WTC11 (cell line): ENCODE results near the gene NLRP4. TPM values are rescaled to one million over a fixed set of nuclear protein-coding genes. Genes with fewer than 3 reads are reported as not detected.
A peak's percentile ranks its signal among the peaks of the same experiment; 100 is the strongest.

Experiments used
- ATAC-seq: fragments of 200-7000 bp; cut with Tn5 transposase; 2 replicates; pipeline ENCODE4 v1.10.0; 2021; ENCODE audit warnings: mild to moderate bottlenecking, moderate library complexity
- CTCF ChIA-PET: fragments of 300-600 bp; sonication (Branson Sonifier 250); formaldehyde crosslinking; loops from one replicate; lab custom pipeline; 2021; ENCODE audit warnings: antibody characterized with exemption; lab: Charles Lee
- POLR2A ChIA-PET: fragments of 350-600 bp; sonication (Branson Sonifier 250); formaldehyde crosslinking; loops from one replicate; lab custom pipeline; 2021; ENCODE audit warnings: antibody characterized with exemption; lab: Charles Lee
- DNase-seq: peaks from one replicate; pipeline ENCODE4 v3.0.0; 2021; ENCODE audit warnings: low spot score
- H3K27ac Mint-ChIP-seq: 2 replicates; pipeline ENCODE4 v1.8.0; 2021; ENCODE audit warnings: mixed read lengths
- H3K27me3 Mint-ChIP-seq: 2 replicates; pipeline ENCODE4 v1.8.0; 2021; ENCODE audit warnings: low read depth, mild to moderate bottlenecking, moderate library complexity, mixed read lengths
- H3K36me3 Mint-ChIP-seq: 2 replicates; pipeline ENCODE4 v1.8.0; 2021; ENCODE audit warnings: mixed read lengths
- H3K4me1 Mint-ChIP-seq: 2 replicates; pipeline ENCODE4 v1.8.0; 2022; ENCODE audit warnings: mixed read lengths
- H3K4me3 Mint-ChIP-seq: 2 replicates; pipeline ENCODE4 v1.8.0; 2021; ENCODE audit warnings: mild to moderate bottlenecking, moderate library complexity, mixed read lengths
- H3K9me3 Mint-ChIP-seq: 2 replicates; pipeline ENCODE4 v1.8.0; 2021; ENCODE audit warnings: mixed read lengths
- ATF6 ChIP-seq: sonication (generic); formaldehyde crosslinking; IDR thresholded peaks from 2 replicates; pipeline ENCODE4 v1.8.1; 2023; ENCODE audit warnings: mild to moderate bottlenecking, missing genetic modification reagents
- CBFB ChIP-seq: sonication (generic); formaldehyde crosslinking; IDR thresholded peaks from 2 replicates; pipeline ENCODE4 v1.8.1; 2022; ENCODE audit warnings: mild to moderate bottlenecking, low read depth, missing genetic modification reagents
- CREM ChIP-seq: sonication (generic); formaldehyde crosslinking; IDR thresholded peaks from 2 replicates; pipeline ENCODE4 v1.8.1; 2022; ENCODE audit warnings: mild to moderate bottlenecking, missing genetic modification reagents, moderate library complexity
- FOXP1 ChIP-seq: sonication (generic); formaldehyde crosslinking; IDR thresholded peaks from 2 replicates; pipeline ENCODE4 v1.8.0; 2022; ENCODE audit warnings: missing genetic modification reagents, mild to moderate bottlenecking, moderate library complexity, borderline replicate concordance
- JUN ChIP-seq: sonication (generic); formaldehyde crosslinking; IDR thresholded peaks from 2 replicates; pipeline ENCODE4 v1.8.0; 2023; ENCODE audit warnings: mild to moderate bottlenecking, missing genetic modification reagents
- OVOL2 ChIP-seq: fragments of 250-450 bp; sonication (Bioruptor Pico); IDR thresholded peaks from 2 replicates; pipeline ENCODE4 v1.9.0; 2021; ENCODE audit warnings: mild to moderate bottlenecking, borderline replicate concordance
- TEAD4 ChIP-seq: sonication (generic); formaldehyde crosslinking; IDR thresholded peaks from 2 replicates; pipeline ENCODE4 v1.8.0; 2022; ENCODE audit warnings: mild to moderate bottlenecking, missing genetic modification reagents
- USF2 ChIP-seq: sonication (generic); formaldehyde crosslinking; IDR thresholded peaks from 2 replicates; pipeline ENCODE4 v1.8.1; 2023; ENCODE audit warnings: mild to moderate bottlenecking, missing genetic modification reagents, moderate library complexity
- ZBTB43 ChIP-seq: sonication (generic); formaldehyde crosslinking; IDR thresholded peaks from 2 replicates; pipeline ENCODE4 v1.8.1; 2023; ENCODE audit warnings: mild to moderate bottlenecking, missing genetic modification reagents
- ZNF121 ChIP-seq: sonication (generic); formaldehyde crosslinking; IDR thresholded peaks from 2 replicates; pipeline ENCODE4 v1.8.0; 2023; ENCODE audit warnings: missing genetic modification reagents
- ZNF232 ChIP-seq: sonication (generic); formaldehyde crosslinking; IDR thresholded peaks from 2 replicates; pipeline ENCODE4 v1.8.0; 2022; ENCODE audit warnings: mild to moderate bottlenecking, missing genetic modification reagents
- ZNF263 ChIP-seq: sonication (generic); formaldehyde crosslinking; IDR thresholded peaks from 2 replicates; pipeline ENCODE4 v1.8.1; 2022; ENCODE audit warnings: low read depth, mild to moderate bottlenecking, moderate library complexity, missing genetic modification reagents
- ZNF317 ChIP-seq: sonication (generic); formaldehyde crosslinking; IDR thresholded peaks from 2 replicates; pipeline ENCODE4 v1.8.1; 2023; ENCODE audit warnings: low read depth, mild to moderate bottlenecking, moderate library complexity, missing genetic modification reagents, borderline replicate concordance
- ZNF425 ChIP-seq: fragments of 250-450 bp; sonication (Bioruptor Pico); conservative IDR thresholded peaks from 2 replicates; pipeline ENCODE4 v1.9.0; 2021; ENCODE audit warnings: mild to moderate bottlenecking
- ZNF532 ChIP-seq: fragments of 250-450 bp; sonication (Bioruptor Pico); IDR thresholded peaks from 2 replicates; pipeline ENCODE4 v1.9.0; 2021; ENCODE audit warnings: mild to moderate bottlenecking, borderline replicate concordance
- total RNA-seq: library from RNA; stranded (reverse); gene quantifications from 3 replicates; pipeline ENCODE4 v1.2.3, GENCODE V29; 2021
- TF ChIP-seq, protein P1 (sequence below): sonication (generic); formaldehyde crosslinking; IDR thresholded peaks from 2 replicates; pipeline ENCODE4 v1.8.0; 2022; ENCODE audit warnings: mild to moderate bottlenecking, missing genetic modification reagents

Gene NLRP4
- total RNA-seq, 1 experiment from 2014 or later: not detected

- peaks cover 92% of the 10 kb centered on the region for H3K9me3 Mint-ChIP-seq
- DNase-seq (no peak), ATAC-seq (no peak)
- TF ChIP-seq JUN (no peak), ATF6 (CRISPR knock-in tag) (no peak), ZBTB43 (no peak)
- H3K36me3 Mint-ChIP-seq: peaks cover 79% of the 10 kb centered on the region
- no peak overlapping the region for H3K27ac Mint-ChIP-seq
- ChIA-PET POLR2A (no interaction called here), CTCF (no interaction called here)
- no peaks in the 10 kb centered on the region for H3K4me1 Mint-ChIP-seq
- H3K4me3 Mint-ChIP-seq: no peak overlapping the region
- peaks cover 42% of the 10 kb centered on the region for H3K27me3 Mint-ChIP-seq
Measured at GRCh38 chr19:55802281-55802680, 34.1 kb upstream of the NLRP4 start.

DNA sequence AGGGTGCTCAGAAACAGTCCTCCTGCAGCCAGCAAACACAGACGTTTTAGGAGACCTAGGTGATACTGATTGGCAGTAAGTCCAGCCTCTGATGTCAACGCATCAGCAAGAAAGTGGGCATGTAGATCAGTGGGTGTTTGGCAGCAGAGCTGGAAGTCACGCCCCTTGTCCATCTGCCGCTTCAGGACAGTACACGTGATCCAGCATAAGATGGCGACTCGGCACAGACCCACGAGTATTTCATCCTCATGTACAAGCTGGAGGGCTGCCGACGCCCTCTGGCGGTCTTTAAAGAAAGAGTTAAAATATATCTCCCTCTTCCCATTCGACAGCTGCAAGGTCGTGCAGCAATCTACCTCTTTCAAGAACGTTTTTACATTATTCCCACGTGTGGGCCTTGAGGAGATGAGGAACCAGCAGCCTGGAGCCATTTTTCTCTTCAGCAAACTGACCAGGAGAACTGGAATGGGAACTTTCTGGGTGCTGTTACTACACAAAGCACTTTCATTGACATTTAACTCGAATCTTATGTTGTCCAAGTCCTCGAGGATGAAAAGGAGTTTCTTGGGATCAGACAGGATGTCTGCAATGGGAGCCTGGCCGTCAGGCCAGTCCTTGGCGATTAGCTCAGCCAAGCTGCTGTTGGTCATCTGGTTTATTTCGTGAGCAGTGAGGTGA is 26.8 kb upstream of the NLRP4 start:
- no peak for TF ChIP-seq ZNF532 (CRISPR knock-in tag)
- no peak for TF ChIP-seq OVOL2 (CRISPR knock-in tag)
- no peak for TF ChIP-seq FOXP1
- no peak for TF ChIP-seq CREM (CRISPR knock-in tag)
- TF ChIP-seq, protein P1, sequence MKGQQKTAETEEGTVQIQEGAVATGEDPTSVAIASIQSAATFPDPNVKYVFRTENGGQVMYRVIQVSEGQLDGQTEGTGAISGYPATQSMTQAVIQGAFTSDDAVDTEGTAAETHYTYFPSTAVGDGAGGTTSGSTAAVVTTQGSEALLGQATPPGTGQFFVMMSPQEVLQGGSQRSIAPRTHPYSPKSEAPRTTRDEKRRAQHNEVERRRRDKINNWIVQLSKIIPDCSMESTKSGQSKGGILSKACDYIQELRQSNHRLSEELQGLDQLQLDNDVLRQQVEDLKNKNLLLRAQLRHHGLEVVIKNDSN: peak; percentile 78; the same call in 1 of the 2 replicates
- no peak for TF ChIP-seq TEAD4
- TF ChIP-seq ZNF121: no peak
- TF ChIP-seq ZNF425 (CRISPR knock-in tag): no peak
- TF ChIP-seq USF2: peak; percentile 62; the same call in 1 of the 2 replicates
- no peak for TF ChIP-seq ZNF317 (CRISPR knock-in tag)
- TF ChIP-seq CBFB (CRISPR knock-in tag): no peak
- no peak for TF ChIP-seq ZNF263 (CRISPR knock-in tag)
- TF ChIP-seq ZNF232: no peak
- no peak overlapping the region for H3K27ac Mint-ChIP-seq
- H3K9me3 Mint-ChIP-seq: peaks cover 93% of the 10 kb centered on the region
- H3K36me3 Mint-ChIP-seq: peaks cover 72% of the 10 kb centered on the region
- no peak overlapping the region for H3K4me3 Mint-ChIP-seq
- ATAC-seq (peak; percentile 89), DNase-seq (peak; percentile 30)
- peaks cover 32% of the 10 kb centered on the region for H3K27me3 Mint-ChIP-seq
- no peaks in the 10 kb centered on the region for H3K4me1 Mint-ChIP-seq
- ChIA-PET CTCF (interaction anchor here (0.6 to 1.1 kb wide), 4 partner anchors 106 to 663 kb away, joined by 3 to 4 read pairs (median 4); no protein-coding TSS in a partner anchor), POLR2A (no interaction called here)
